T47D (cell line): Measurements from ENCODE around the gene TGFB1.

Source experiments
- DNase-seq, 2 experiments: peaks; one replicate each; pipeline versions ENCODE4 v3.0.0 to v3.0.0-alpha.2; 2011 to 2012; ENCODE audit warnings: low read depth in 1 of 2, low spot score in 1 of 2
- JUND ChIP-seq: IDR thresholded peaks from 2 replicates; pipeline ENCODE4 v1.6.1; 2012; ENCODE audit warnings: low read depth
- in situ Hi-C: cut with HindIII; loops from 2 replicates; pipeline ENCODE4 v1.10.0; 2016; ENCODE audit warnings: low sequenced_read_pairs, low pct_unique_long_range_greater_than_20kb

TGFB1 gene

GRCh38 chr19:41307090-41307875 is 46.4 kb downstream of the TGFB1 start:
- DNase-seq: no peak
- no peak for TF ChIP-seq JUND
- in situ Hi-C loops: no loop called here

GRCh38 chr19:41305927-41306793 is 47.6 kb downstream of the TGFB1 start:
- TF ChIP-seq JUND: no peak
- in situ Hi-C loops: no loop called here
- DNase-seq: no peak

GRCh38 chr19:41304706-41305483 is 48.8 kb downstream of the TGFB1 start:
- no peak for TF ChIP-seq JUND
- in situ Hi-C loops: no loop called here
- DNase-seq: no peak

- TF ChIP-seq JUND: no peak
- no peak for DNase-seq
- in situ Hi-C loops: no loop called here
Measured at GRCh38 chr19:41303954-41304353, 49.8 kb downstream of the TGFB1 start.

- no peak for DNase-seq
- TF ChIP-seq JUND: no peak
- in situ Hi-C loops: no loop called here
Measured at GRCh38 chr19:41302624-41303351, 50.9 kb downstream of the TGFB1 start.

GRCh38 chr19:41300555-41300954 is 53.2 kb downstream of the TGFB1 start:
- TF ChIP-seq JUND: no peak
- in situ Hi-C loops: no loop called here
- DNase-seq: no peak

- TF ChIP-seq JUND: no peak
- in situ Hi-C loops: no loop called here
- DNase-seq: peak in 1 of 2 experiments; percentile 4
Measured at GRCh38 chr19:41299755-41300089, 54.0 kb downstream of the TGFB1 start.

- TF ChIP-seq JUND: no peak
- no peak for DNase-seq
- in situ Hi-C loops: no loop called here
Measured at GRCh38 chr19:41299046-41299754, 54.5 kb downstream of the TGFB1 start.

- in situ Hi-C loops: no loop called here
- peak in 1 of 2 experiments; percentile 20 for DNase-seq
- no peak for TF ChIP-seq JUND
Measured at GRCh38 chr19:41298348-41298964, 55.3 kb downstream of the TGFB1 start.

GRCh38 chr19:41297628-41298347 is 55.9 kb downstream of the TGFB1 start:
- in situ Hi-C loops: no loop called here
- DNase-seq: no peak
- no peak for TF ChIP-seq JUND
